ENCODE results near the gene CNTN4. TPM values are rescaled to one million over a fixed set of nuclear protein-coding genes. Genes with fewer than 3 reads are reported as not detected.

The CNTN4 gene
- total RNA-seq, 2 experiments from 2014 or later = not detected

GRCh38 chr3:2945121-2945520, 846.5 kb downstream of the CNTN4 start:
- DNase-seq (no peak), ATAC-seq (no peak)
- no peak overlapping the region for H3K4me3 Mint-ChIP-seq
- TF ChIP-seq CTCF (IDR thresholded peaks at IDR 0.05) = no peak
- no peaks in the 10 kb centered on the region for H3K9me3 Mint-ChIP-seq
- no peaks in the 10 kb centered on the region for H3K4me1 Mint-ChIP-seq (ENCODE audit: low read depth)
- no peaks in the 10 kb centered on the region for H3K36me3 Mint-ChIP-seq (ENCODE audit: low read depth)
- ChIA-PET POLR2A (no interaction called here), CTCF (no interaction called here)
- H3K27ac Mint-ChIP-seq = no peak overlapping the region
- peaks cover 14% of the 10 kb centered on the region for H3K27me3 Mint-ChIP-seq
- intact Hi-C loops (cut with micrococcal nuclease) = no loop called here

GRCh38 chr3:2947536-2947935, 848.9 kb downstream of the CNTN4 start:
- no peak overlapping the region for H3K4me3 Mint-ChIP-seq
- ChIA-PET CTCF (no interaction called here), POLR2A (no interaction called here)
- H3K9me3 Mint-ChIP-seq = no peaks in the 10 kb centered on the region
- H3K36me3 Mint-ChIP-seq (ENCODE audit: low read depth) = no peaks in the 10 kb centered on the region
- no peak overlapping the region for H3K27ac Mint-ChIP-seq
- peaks cover 12% of the 10 kb centered on the region for H3K27me3 Mint-ChIP-seq
- ATAC-seq (no peak), DNase-seq (no peak)
- intact Hi-C loops (cut with micrococcal nuclease) = no loop called here
- no peaks in the 10 kb centered on the region for H3K4me1 Mint-ChIP-seq (ENCODE audit: low read depth)
- TF ChIP-seq CTCF (IDR thresholded peaks at IDR 0.05) = no peak

GRCh38 chr3:2948882-2949281, 850.2 kb downstream of the CNTN4 start:
- H3K36me3 Mint-ChIP-seq (ENCODE audit: low read depth) = no peaks in the 10 kb centered on the region
- no peak overlapping the region for H3K4me3 Mint-ChIP-seq
- intact Hi-C loops (cut with micrococcal nuclease) = no loop called here
- no peaks in the 10 kb centered on the region for H3K9me3 Mint-ChIP-seq
- no peak for TF ChIP-seq CTCF (IDR thresholded peaks at IDR 0.05)
- ATAC-seq (no peak), DNase-seq (no peak)
- no peaks in the 10 kb centered on the region for H3K4me1 Mint-ChIP-seq (ENCODE audit: low read depth)
- H3K27me3 Mint-ChIP-seq = peaks cover 12% of the 10 kb centered on the region
- POLR2A ChIA-PET = no interaction called here
- H3K27ac Mint-ChIP-seq = no peak overlapping the region
- CTCF ChIA-PET = no interaction called here

GRCh38 chr3:2950159-2950558, 851.5 kb downstream of the CNTN4 start:
- ATAC-seq (no peak), DNase-seq (no peak)
- POLR2A ChIA-PET = no interaction called here
- H3K36me3 Mint-ChIP-seq (ENCODE audit: low read depth) = no peaks in the 10 kb centered on the region
- intact Hi-C loops (cut with micrococcal nuclease) = no loop called here
- H3K4me1 Mint-ChIP-seq (ENCODE audit: low read depth) = no peaks in the 10 kb centered on the region
- H3K27me3 Mint-ChIP-seq = peaks cover 7% of the 10 kb centered on the region
- H3K27ac Mint-ChIP-seq = no peak overlapping the region
- H3K4me3 Mint-ChIP-seq = no peak overlapping the region
- H3K9me3 Mint-ChIP-seq = no peaks in the 10 kb centered on the region
- CTCF ChIA-PET = interaction anchor here (1.3 kb wide), 1 partner anchor 28 kb away, joined by 3 read pairs; no protein-coding TSS in a partner anchor
- TF ChIP-seq CTCF (IDR thresholded peaks at IDR 0.05) = no peak

- ChIA-PET POLR2A (no interaction called here), CTCF (no interaction called here)
- no peak for DNase-seq
- no peak for TF ChIP-seq CTCF (IDR thresholded peaks at IDR 0.05)
- H3K9me3 Mint-ChIP-seq = no peaks in the 10 kb centered on the region
- peaks cover 3% of the 10 kb centered on the region for H3K27me3 Mint-ChIP-seq
- intact Hi-C loops (cut with micrococcal nuclease) = no loop called here
- H3K27ac Mint-ChIP-seq = no peak overlapping the region
- ATAC-seq = no peak
- H3K4me3 Mint-ChIP-seq = no peak overlapping the region
- H3K36me3 Mint-ChIP-seq (ENCODE audit: low read depth) = no peaks in the 10 kb centered on the region
- H3K4me1 Mint-ChIP-seq (ENCODE audit: low read depth) = no peaks in the 10 kb centered on the region
Observed at GRCh38 chr3:2957115-2957514, 858.4 kb downstream of the CNTN4 start.
